ENCODE results near the gene IFT88. TPM values are rescaled to one million over a fixed set of nuclear protein-coding genes. Genes with fewer than 3 reads are reported as not detected.

IFT88 gene
- total RNA-seq, 1 donor from 2014 or later, result 8.7 TPM

DNA sequence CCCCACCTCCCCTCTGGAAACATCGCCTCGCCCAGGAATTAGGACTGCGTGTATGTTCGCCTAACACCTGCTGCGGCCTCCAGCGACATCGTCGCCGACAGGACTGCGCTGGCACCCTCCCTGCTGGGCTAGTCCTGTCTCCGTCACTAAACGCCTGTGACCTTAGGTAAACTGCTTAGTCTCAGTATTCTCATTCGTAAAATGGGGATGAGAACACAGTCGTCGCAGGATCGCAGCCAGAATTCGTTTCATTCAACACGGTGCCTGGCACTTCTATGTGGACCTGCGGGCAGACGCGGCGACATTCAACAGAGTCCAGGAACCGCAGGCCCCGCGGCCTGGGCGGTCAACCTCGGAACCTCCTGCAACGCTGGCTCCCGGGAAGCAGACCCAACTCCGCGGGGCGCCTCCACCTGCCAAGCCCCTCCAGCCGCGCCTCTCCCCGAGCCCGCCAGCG is 41.8 kb upstream of the IFT88 start:
- peak; percentile 33 for DNase-seq
- Mint-ChIP-seq H3K4me1 (ENCODE audit: low read depth, unreplicated experiment) (peaks cover 4% of the 10 kb centered on the region), H3K4me3 (ENCODE audit: unreplicated experiment) (peak overlapping the region; percentile 78), H3K9me3 (ENCODE audit: unreplicated experiment) (no peaks in the 10 kb centered on the region), H3K27me3 (ENCODE audit: unreplicated experiment) (peaks cover 5% of the 10 kb centered on the region), H3K36me3 (ENCODE audit: unreplicated experiment) (no peaks in the 10 kb centered on the region), H3K27ac (ENCODE audit: unreplicated experiment) (no peak overlapping the region)
- TF ChIP-seq, protein P1, sequence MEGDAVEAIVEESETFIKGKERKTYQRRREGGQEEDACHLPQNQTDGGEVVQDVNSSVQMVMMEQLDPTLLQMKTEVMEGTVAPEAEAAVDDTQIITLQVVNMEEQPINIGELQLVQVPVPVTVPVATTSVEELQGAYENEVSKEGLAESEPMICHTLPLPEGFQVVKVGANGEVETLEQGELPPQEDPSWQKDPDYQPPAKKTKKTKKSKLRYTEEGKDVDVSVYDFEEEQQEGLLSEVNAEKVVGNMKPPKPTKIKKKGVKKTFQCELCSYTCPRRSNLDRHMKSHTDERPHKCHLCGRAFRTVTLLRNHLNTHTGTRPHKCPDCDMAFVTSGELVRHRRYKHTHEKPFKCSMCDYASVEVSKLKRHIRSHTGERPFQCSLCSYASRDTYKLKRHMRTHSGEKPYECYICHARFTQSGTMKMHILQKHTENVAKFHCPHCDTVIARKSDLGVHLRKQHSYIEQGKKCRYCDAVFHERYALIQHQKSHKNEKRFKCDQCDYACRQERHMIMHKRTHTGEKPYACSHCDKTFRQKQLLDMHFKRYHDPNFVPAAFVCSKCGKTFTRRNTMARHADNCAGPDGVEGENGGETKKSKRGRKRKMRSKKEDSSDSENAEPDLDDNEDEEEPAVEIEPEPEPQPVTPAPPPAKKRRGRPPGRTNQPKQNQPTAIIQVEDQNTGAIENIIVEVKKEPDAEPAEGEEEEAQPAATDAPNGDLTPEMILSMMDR (IDR thresholded peaks at IDR 0.05; ENCODE audit: partially characterized antibody, unreplicated experiment), result no peak

DNA sequence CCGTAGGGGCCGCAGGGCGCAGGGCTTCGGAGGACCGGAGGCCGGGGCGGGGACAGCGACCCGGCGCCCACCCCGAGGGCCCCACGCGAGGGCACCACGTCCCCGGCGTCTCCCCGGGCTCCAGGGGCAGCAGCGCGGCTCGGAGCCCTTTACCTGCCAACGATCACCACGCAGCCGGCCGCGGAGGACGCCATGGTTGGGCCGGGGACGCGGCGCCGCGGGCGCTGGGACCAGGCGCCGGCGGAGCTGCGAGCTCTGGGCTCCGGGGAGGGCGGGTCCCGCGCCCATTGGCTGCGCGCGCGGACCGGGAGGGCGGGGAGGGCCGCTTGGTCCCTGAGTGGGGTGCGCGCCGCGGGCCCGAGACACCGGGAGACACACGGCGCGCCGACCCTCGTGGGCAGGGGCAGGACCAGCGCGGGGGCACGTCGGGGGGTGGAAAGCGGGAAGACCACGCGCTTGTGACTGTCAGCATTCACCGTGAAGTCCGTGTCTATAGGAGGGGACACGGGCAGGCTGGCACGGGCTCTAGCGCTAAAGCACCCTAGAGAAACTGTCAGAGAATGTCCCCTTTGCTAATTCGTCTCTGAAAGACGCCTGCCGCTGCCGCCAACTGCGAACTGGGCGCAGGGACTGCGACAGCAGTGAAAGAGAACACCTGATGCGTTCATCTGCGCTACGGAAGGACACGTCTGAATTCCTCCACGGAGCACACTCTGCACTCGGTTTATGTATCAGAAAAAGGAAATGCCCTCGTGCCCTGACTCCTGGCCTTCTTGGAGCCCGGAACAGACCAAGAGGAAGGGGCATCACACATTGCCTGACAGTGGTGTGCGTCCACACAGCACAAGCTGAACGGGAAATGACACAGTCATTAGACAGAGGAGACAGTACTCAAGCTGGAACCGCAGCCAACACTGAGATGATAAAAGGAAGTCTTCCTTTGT is 41.1 kb upstream of the IFT88 start, which contains the start of gene CRYL1:
Gene CRYL1, minus strand, starts transcription at position 257 of the 944 bp plus-strand sequence. Its CDS starts 63 bp downstream, at position 194.
- Mint-ChIP-seq H3K4me3 (ENCODE audit: unreplicated experiment) (peak within 1 kb of the TSS; percentile 80), H3K27ac (ENCODE audit: unreplicated experiment) (no peak within 1 kb of the TSS), H3K36me3 (ENCODE audit: unreplicated experiment) (no peaks in the 10 kb centered on the region), H3K4me1 (ENCODE audit: low read depth, unreplicated experiment) (peaks cover 4% of the 10 kb centered on the region), H3K27me3 (ENCODE audit: unreplicated experiment) (peaks cover 5% of the 10 kb centered on the region), H3K9me3 (ENCODE audit: unreplicated experiment) (no peaks in the 10 kb centered on the region)
- TF ChIP-seq, protein P1 (IDR thresholded peaks at IDR 0.05; ENCODE audit: partially characterized antibody, unreplicated experiment), result no peak
- DNase-seq, result peak; percentile 47

GRCh38 chr13:20526664-20527063 is 40.3 kb upstream of the IFT88 start:
- Mint-ChIP-seq H3K4me3 (ENCODE audit: unreplicated experiment) (peak overlapping the region; percentile 80), H3K9me3 (ENCODE audit: unreplicated experiment) (no peaks in the 10 kb centered on the region), H3K27ac (ENCODE audit: unreplicated experiment) (no peak overlapping the region), H3K4me1 (ENCODE audit: low read depth, unreplicated experiment) (peaks cover 4% of the 10 kb centered on the region), H3K36me3 (ENCODE audit: unreplicated experiment) (no peaks in the 10 kb centered on the region), H3K27me3 (ENCODE audit: unreplicated experiment) (peaks cover 5% of the 10 kb centered on the region)
- no peak for DNase-seq
- TF ChIP-seq, protein P1 (IDR thresholded peaks at IDR 0.05; ENCODE audit: partially characterized antibody, unreplicated experiment), result no peak

DNA sequence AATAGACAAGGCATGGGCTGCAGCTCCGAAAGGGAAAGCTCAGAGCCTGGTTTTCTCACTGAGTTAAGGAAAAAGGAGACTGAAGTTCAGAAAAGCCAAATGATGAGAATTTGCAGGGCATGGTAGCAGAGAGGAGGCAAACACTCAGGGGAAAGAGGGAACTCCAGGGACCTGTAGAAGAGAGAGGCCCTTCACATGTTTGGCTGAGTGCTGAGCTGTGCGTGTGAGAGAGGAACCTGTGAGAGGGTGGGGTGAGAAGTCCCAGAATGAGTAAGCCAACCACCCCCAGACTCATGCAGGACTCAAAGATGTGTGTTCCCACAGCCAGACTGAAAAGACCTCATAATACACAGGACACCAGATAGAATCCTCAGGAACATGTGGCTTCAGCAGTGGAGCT is 38.5 kb upstream of the IFT88 start:
- H3K27ac Mint-ChIP-seq (ENCODE audit: unreplicated experiment), result no peak overlapping the region
- H3K9me3 Mint-ChIP-seq (ENCODE audit: unreplicated experiment), result no peaks in the 10 kb centered on the region
- H3K36me3 Mint-ChIP-seq (ENCODE audit: unreplicated experiment), result no peaks in the 10 kb centered on the region
- peaks cover 4% of the 10 kb centered on the region for H3K4me1 Mint-ChIP-seq (ENCODE audit: low read depth, unreplicated experiment)
- DNase-seq, result no peak
- H3K27me3 Mint-ChIP-seq (ENCODE audit: unreplicated experiment), result peaks cover 5% of the 10 kb centered on the region
- TF ChIP-seq, protein P1 (IDR thresholded peaks at IDR 0.05; ENCODE audit: partially characterized antibody, unreplicated experiment), result no peak
- no peak overlapping the region for H3K4me3 Mint-ChIP-seq (ENCODE audit: unreplicated experiment)

Data from glutamatergic neuron (in vitro differentiated cells).